ENCODE results near the gene TPGS1. TPM values are rescaled to one million over a fixed set of nuclear protein-coding genes. Genes with fewer than 3 reads are reported as not detected.

The TPGS1 gene, protein sequence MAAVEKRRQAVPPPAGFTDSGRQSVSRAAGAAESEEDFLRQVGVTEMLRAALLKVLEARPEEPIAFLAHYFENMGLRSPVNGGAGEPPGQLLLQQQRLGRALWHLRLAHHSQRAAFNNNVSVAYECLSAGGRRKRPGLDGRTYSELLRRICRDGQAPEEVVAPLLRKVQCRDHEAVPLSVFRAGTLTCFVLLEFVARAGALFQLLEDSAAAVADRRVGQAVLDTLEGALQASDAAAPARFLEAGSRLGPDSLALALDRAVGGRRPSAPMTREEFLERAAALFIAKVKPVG
- 10 to 100 TPM; 10.8 to 23.3 (median 20.9) TPM for total RNA-seq

DNA sequence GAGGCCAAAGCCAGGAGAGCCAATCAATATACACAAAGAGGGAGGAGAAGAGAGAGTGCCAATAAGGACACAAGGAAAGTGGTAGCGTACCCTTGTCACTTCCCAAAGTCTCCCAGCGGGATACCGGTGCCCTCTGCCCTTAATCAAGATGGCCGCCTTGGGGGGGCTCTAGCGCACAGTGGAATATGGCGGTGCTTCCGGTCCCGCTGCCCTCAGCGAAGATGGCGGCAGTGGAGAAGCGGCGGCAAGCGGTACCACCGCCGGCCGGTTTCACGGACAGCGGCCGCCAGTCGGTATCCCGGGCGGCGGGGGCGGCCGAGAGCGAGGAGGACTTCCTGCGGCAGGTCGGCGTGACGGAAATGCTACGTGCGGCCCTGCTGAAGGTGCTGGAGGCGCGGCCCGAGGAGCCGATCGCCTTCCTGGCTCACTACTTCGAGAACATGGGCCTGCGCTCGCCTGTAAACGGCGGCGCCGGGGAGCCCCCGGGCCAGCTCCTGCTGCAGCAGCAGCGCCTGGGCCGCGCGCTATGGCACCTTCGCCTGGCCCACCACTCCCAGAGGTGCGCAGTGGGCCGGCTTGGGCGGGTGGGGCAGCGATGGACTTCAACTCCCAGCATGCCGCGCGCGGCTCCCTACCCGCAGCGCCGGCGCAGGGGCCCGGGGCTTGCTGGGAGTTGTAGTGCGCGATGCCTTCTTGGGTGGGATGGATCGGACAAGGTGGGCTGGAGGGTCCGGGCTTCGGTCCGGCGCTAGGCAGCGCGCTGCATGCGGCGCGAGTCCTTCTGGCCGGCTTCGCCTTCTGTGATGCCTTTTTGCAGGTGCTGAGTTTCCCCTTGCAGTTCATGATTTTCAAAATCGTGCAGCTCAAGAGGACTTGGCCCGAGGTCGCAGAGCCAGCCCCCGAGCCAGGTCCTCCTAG is at the start of gene TPGS1:
Gene TPGS1 (plus strand): TSS at position 212 of the 918 bp plus-strand sequence. CDS start 10 bp downstream, at position 222.
- no peaks in the 10 kb centered on the region for H3K27me3 ChIP-seq
- H3K27ac ChIP-seq: peak within 1 kb of the TSS; percentile 94
- 5% methylated on average over 32 of the region's 81 CpGs for WGBS
- peaks cover 39% of the 10 kb centered on the region for H3K4me1 ChIP-seq
- no peaks in the 10 kb centered on the region for H3K9me3 ChIP-seq
- H3K4me3 ChIP-seq: peak within 1 kb of the TSS; percentile 100
- TF ChIP-seq, protein P1, sequence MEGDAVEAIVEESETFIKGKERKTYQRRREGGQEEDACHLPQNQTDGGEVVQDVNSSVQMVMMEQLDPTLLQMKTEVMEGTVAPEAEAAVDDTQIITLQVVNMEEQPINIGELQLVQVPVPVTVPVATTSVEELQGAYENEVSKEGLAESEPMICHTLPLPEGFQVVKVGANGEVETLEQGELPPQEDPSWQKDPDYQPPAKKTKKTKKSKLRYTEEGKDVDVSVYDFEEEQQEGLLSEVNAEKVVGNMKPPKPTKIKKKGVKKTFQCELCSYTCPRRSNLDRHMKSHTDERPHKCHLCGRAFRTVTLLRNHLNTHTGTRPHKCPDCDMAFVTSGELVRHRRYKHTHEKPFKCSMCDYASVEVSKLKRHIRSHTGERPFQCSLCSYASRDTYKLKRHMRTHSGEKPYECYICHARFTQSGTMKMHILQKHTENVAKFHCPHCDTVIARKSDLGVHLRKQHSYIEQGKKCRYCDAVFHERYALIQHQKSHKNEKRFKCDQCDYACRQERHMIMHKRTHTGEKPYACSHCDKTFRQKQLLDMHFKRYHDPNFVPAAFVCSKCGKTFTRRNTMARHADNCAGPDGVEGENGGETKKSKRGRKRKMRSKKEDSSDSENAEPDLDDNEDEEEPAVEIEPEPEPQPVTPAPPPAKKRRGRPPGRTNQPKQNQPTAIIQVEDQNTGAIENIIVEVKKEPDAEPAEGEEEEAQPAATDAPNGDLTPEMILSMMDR (IDR thresholded peaks at IDR 0.05): no peak
- TF ChIP-seq POLR2AphosphoS5 (IDR thresholded peaks at IDR 0.05): no peak
- TF ChIP-seq POLR2A (IDR thresholded peaks at IDR 0.05): peak in 1 of 2 donors; percentile 21
- DNase-seq (ENCODE audit: low spot score in 2 of 2): no peak
- H3K36me3 ChIP-seq: no peaks in the 10 kb centered on the region

DNA sequence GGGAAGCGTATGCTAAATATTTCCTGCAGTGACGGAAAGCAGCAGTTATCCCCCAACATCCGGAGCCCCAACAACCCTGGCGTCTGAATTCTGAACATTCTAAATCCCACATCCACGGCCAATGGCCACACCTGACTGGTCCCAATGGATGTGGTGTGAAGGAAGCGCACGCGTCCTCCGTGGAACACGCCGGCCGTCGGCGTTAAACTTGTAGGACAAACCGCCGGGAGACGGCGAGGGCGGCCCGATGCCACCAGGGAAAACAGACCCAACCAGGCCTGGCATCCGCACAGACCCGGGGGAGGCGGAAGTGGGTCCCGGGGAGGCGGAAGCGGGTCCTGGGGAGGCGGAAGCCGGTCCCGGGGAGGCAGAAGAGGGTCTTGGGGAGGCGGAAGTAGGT is 49.7 kb upstream of the TPGS1 start:
- no peak for TF ChIP-seq EP300 (IDR thresholded peaks at IDR 0.05)
- TF ChIP-seq, protein P1 (IDR thresholded peaks at IDR 0.05): no peak
- no peak for TF ChIP-seq POLR2A (IDR thresholded peaks at IDR 0.05)
- no peak for TF ChIP-seq POLR2AphosphoS5 (IDR thresholded peaks at IDR 0.05)
- no peaks in the 10 kb centered on the region for H3K36me3 ChIP-seq
- 96% methylated on average over 30 of the region's 30 CpGs for whole genome bisulfite sequencing

DNA sequence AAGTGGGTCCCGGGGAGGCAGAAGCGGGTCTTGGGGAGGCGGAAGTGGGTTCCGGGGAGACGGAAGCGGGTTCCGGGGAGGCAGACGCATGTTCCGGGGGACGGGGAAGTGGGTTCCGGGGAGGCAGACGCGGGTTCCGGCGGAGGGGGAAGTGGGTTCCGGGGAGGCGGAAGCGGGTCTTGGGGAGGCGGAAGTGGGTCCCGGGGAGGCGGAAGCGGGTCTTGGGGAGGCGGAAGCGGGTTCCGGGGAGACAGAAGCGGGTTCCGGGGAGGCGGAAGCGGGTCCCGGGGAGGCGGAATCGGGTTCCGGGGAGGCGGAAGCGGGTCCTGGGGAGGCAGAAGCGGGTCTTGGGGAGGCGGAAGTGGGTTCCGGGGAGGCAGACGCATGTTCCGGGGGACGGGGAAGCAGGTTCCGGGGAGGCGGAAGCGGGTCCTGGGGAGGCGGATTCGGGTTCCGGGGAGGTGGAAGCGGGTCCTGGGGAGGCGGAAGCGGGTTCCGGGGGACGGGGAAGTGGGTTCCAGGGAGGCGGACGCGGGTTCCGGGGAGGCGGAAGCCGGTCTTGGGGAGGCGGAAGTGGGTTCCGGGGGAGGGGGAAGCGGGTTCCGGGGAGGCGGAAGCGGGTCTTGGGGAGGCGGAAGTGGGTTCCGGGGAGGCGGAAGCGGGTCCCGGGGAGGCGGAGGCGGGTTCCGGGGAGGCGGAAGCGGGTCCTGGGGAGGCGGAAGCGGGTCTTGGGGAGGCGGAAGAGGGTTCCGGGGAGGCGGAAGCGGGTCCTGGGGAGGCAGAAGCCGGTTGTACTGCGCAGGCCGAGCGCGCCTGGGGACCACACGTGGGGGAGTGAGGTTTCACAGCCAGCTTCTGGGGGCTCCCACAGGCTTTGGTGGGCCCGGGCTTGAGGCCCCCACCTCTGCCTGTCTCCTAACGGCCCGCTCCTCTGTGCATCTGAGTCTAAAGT is 48.9 kb upstream of the TPGS1 start:
- TF ChIP-seq, protein P1 (IDR thresholded peaks at IDR 0.05): no peak
- TF ChIP-seq POLR2A (IDR thresholded peaks at IDR 0.05) (no peak), POLR2AphosphoS5 (IDR thresholded peaks at IDR 0.05) (no peak), EP300 (IDR thresholded peaks at IDR 0.05) (no peak)
- Histone ChIP-seq H3K4me3 (no peak overlapping the region), H3K4me1 (peaks cover 22% of the 10 kb centered on the region), H3K9me3 (no peaks in the 10 kb centered on the region), H3K27ac (no peak overlapping the region), H3K27me3 (peaks cover 14% of the 10 kb centered on the region), H3K36me3 (no peaks in the 10 kb centered on the region)
- WGBS: 94% methylated on average over 89 of the region's 89 CpGs
- DNase-seq (ENCODE audit: low spot score in 2 of 2): no peak

More for the DNA sequence above, 49.7 kb upstream of the TPGS1 start:
- Histone ChIP-seq H3K4me3 (no peak overlapping the region), H3K27me3 (peaks cover 14% of the 10 kb centered on the region), H3K9me3 (no peaks in the 10 kb centered on the region), H3K27ac (no peak overlapping the region), H3K4me1 (peaks cover 22% of the 10 kb centered on the region)
- no peak for DNase-seq (ENCODE audit: low spot score in 2 of 2)

DNA sequence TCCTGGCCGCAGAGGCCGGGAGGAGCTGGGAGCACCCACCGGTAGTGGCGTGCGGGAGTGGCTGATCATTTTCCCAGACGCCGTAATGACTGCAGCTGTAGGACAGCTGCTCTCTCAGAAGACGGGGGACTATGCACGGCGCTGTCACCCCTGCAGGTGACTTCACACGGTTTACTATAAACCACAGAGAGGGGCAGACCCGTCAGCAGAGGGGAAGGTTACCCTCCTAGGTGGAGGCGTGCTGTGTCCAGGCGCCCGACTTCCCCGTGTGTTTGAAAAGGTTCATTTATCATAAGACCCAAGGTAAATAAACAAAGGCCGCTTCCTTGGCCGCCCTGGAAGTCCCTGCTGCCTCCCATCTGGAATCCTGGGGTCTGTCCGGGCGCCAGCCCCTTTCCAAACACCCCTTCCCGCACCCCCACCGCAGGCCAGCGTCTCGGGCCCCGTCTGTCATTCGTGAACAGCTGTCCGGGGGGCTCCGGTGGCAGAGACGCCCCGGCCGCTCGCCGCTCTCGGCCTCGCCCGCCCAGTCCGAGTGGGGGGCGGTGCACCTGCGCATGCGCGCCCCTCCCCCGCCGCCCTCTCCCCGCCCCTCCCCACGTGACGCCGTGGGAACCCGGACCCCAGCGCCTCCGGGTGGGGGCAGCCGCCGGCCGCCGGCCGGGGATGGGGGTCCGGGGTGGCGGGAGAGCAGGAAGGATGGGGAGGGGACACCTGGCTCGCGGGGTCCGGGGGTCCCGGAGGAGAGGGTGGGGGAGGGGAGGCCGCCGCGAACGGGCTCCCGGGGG is 47.4 kb upstream of the TPGS1 start:
- H3K4me3 ChIP-seq: peak overlapping the region; percentile 74
- DNase-seq (ENCODE audit: low spot score in 2 of 2): no peak
- no peaks in the 10 kb centered on the region for H3K9me3 ChIP-seq
- H3K4me1 ChIP-seq: peaks cover 22% of the 10 kb centered on the region
- peak overlapping the region; percentile 78 for H3K27ac ChIP-seq
- no peak for TF ChIP-seq POLR2AphosphoS5 (IDR thresholded peaks at IDR 0.05)
- TF ChIP-seq EP300 (IDR thresholded peaks at IDR 0.05): no peak
- peak in 1 of 2 donors; percentile 12 for TF ChIP-seq POLR2A (IDR thresholded peaks at IDR 0.05)
- TF ChIP-seq, protein P1 (IDR thresholded peaks at IDR 0.05): no peak
- WGBS: 19% methylated on average over 3 of the region's 66 CpGs
- H3K36me3 ChIP-seq: no peaks in the 10 kb centered on the region
- H3K27me3 ChIP-seq: peaks cover 14% of the 10 kb centered on the region
